ENCODE results near the gene RRP1B. TPM values are rescaled to one million over a fixed set of nuclear protein-coding genes. Genes with fewer than 3 reads are reported as not detected.

Gene RRP1B
- total and polyA plus RNA-seq, 9 of the 15 experiments (the other 6 are each of a cell fraction or from before 2014, with no cell fraction given): 6.8 to 66.6 (median 41.9) TPM

GRCh38 chr21:43717967-43718871 lies 58.9 kb downstream of the RRP1B start (continued):
- 0 out of 2 replicates have a peak, but pooled peaks have one; percentile 23 for TF ChIP-seq ARID4B (CRISPR knock-in tag; IDR thresholded peaks at IDR 0.05)
- TF ChIP-seq CEBPG (CRISPR knock-in tag; IDR thresholded peaks at IDR 0.05): peak; percentile 44; the same call in 1 of the 2 replicates
- TF ChIP-seq CEBPG (tag; conservative IDR thresholded peaks at IDR 0.05 in 1 of 2, IDR thresholded peaks at IDR 0.05 in 1 of 2): no peak
- TF ChIP-seq PHF20 (IDR thresholded peaks at IDR 0.05; ENCODE audit: partially characterized antibody): peak; percentile 64
- no peak; the same call in 1 of the 2 replicates for TF ChIP-seq BCOR (IDR thresholded peaks at IDR 0.05)
- TF ChIP-seq XRCC5 (IDR thresholded peaks at IDR 0.05; ENCODE audit: low read depth, low read length): 0 out of 2 replicates have a peak, but pooled peaks have one; percentile 45
- TF ChIP-seq L3MBTL2 (IDR thresholded peaks at IDR 0.05): peak; percentile 81; the same call in 1 of the 2 replicates

Data from K562 (cell line).